NT2/D1 (cell line): ENCODE results near the gene MALRD1.

ENCODE experiments used
- YY1 ChIP-seq: IDR thresholded peaks from 2 replicates; pipeline ENCODE4 v1.6.1; 2011; ENCODE audit not compliant: insufficient read length, insufficient read depth
- ZNF274 ChIP-seq: IDR thresholded peaks from 2 replicates; pipeline ENCODE4 v1.6.1; 2011; ENCODE audit warnings: mild to moderate bottlenecking, low read depth, low read length

DNA sequence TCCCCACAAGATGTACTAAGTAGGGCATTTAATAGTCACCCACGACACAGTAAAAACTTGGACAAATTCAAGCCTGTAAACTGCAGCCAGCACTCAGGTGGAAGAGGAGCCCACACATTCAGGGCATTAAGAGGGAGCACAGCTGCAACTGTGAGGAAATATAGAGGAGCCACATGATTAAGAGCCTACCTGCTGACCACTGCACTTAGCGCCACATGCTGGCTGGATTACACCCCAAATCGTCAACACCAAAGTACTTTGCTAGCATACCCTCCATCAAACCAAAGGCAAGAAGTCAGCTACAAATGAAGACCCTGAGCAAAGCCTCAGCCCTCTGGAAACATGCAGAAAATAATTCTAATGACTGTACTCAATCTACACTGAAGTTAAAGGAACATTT lies 445.3 kb downstream of the MALRD1 start:
- TF ChIP-seq YY1 = no peak
- no peak for TF ChIP-seq ZNF274
